IMR-90 (cell line): ENCODE data around the gene IGFBP6. TPM values are rescaled to one million over a fixed set of nuclear protein-coding genes. Genes with fewer than 3 reads are reported as not detected.

Experiments used
- ATAC-seq: fragments of 200-7000 bp; cut with Tn5 transposase; 2 replicates; pipeline ENCODE4 v1.9.1; 2020; ENCODE audit warnings: low read depth, mild to moderate bottlenecking, moderate library complexity
- BruUV-seq: library from RNA; stranded (reverse); fragments of 400-500 nt; replicated peaks from 2 replicates; lab custom pipeline; 2021; lab: Mats Ljungman, UMichigan
- CTCF ChIA-PET: fragments of 300-600 bp; formaldehyde crosslinking; extraction: SDS; loops from one replicate; lab custom pipeline; 2021; ENCODE audit warnings: antibody characterized with exemption; lab: Yijun Ruan, JAX
- POLR2A ChIA-PET: fragments of 300-600 bp; sonication (Branson Sonifier 250); formaldehyde crosslinking; loops from one replicate; lab custom pipeline; 2022; ENCODE audit warnings: antibody characterized with exemption; ENCODE audit not compliant: unreplicated experiment; lab: Charles Lee
- DNase-seq: peaks from one replicate; pipeline ENCODE4 v3.0.0; 2013
- H2AFZ ChIP-seq: replicated peaks from 2 replicates; pipeline ENCODE3; 2013; ENCODE audit warnings: low read length, mild to moderate bottlenecking; ENCODE audit not compliant: poor library complexity
- H2AK5ac ChIP-seq: 2 replicates; pipeline ENCODE4 v1.6.1; 2013; ENCODE audit warnings: low read depth, low read length, inconsistent platforms
- H2AK9ac ChIP-seq: replicated peaks from 2 replicates; pipeline ENCODE3; 2013; ENCODE audit warnings: mild to moderate bottlenecking, low read depth, low read length, moderate library complexity; ENCODE audit not compliant: poor library complexity
- H2BK120ac ChIP-seq: 2 replicates; pipeline ENCODE4 v1.6.1; 2013; ENCODE audit warnings: low read depth, low read length, inconsistent platforms
- H2BK15ac ChIP-seq: 3 replicates; pipeline ENCODE4 v1.6.1; 2013; ENCODE audit warnings: low read depth, low read length, inconsistent platforms
- H2BK20ac ChIP-seq: 2 replicates; pipeline ENCODE4 v1.6.1; 2013; ENCODE audit warnings: low read depth, mild to moderate bottlenecking, inconsistent platforms, low read length, moderate library complexity
- H2BK5ac ChIP-seq: 2 replicates; pipeline ENCODE4 v1.6.1; 2013; ENCODE audit warnings: mild to moderate bottlenecking, low read depth, low read length, inconsistent platforms; ENCODE audit not compliant: poor library complexity, severe bottlenecking
- H3K14ac ChIP-seq: replicated peaks from 2 replicates; pipeline ENCODE4 v1.6.1; 2013; ENCODE audit warnings: low read depth, low read length, inconsistent platforms
- H3K18ac ChIP-seq: 2 replicates; pipeline ENCODE4 v1.6.1; 2013; ENCODE audit warnings: low read depth, low read length, control low read depth
- H3K23ac ChIP-seq: 2 replicates; pipeline ENCODE4 v1.6.1; 2013; ENCODE audit warnings: low read depth, low read length, inconsistent platforms
- H3K27ac ChIP-seq: 2 replicates; pipeline ENCODE4 v1.5.1; 2013; ENCODE audit warnings: mild to moderate bottlenecking, control low read depth, low read length; ENCODE audit not compliant: insufficient read depth
- H3K27me3 ChIP-seq: 2 replicates; pipeline ENCODE4 v1.6.1; 2013; ENCODE audit warnings: low read length; ENCODE audit not compliant: control insufficient read depth, insufficient read depth
- H3K36me3 ChIP-seq: 2 replicates; pipeline ENCODE4 v1.6.1; 2013; ENCODE audit warnings: low read length, mixed read lengths; ENCODE audit not compliant: control insufficient read depth, insufficient read depth
- H3K4ac ChIP-seq: 2 replicates; pipeline ENCODE4 v1.6.1; 2013; ENCODE audit warnings: low read depth, low read length, inconsistent platforms
- H3K4me1 ChIP-seq: 2 replicates; pipeline ENCODE4 v1.6.1; 2013; ENCODE audit warnings: low read length, mixed read lengths; ENCODE audit not compliant: control insufficient read depth, insufficient read depth
- H3K4me2 ChIP-seq: 2 replicates; pipeline ENCODE4 v1.6.1; 2013; ENCODE audit warnings: low read depth, mild to moderate bottlenecking, control low read depth, low read length, moderate library complexity
- H3K4me3 ChIP-seq: 2 replicates; pipeline ENCODE4 v1.5.1; 2013; ENCODE audit warnings: low read depth, mild to moderate bottlenecking, control low read depth, low read length, moderate library complexity; ENCODE audit not compliant: insufficient read depth
- H3K56ac ChIP-seq: 2 replicates; pipeline ENCODE4 v1.6.1; 2013; ENCODE audit warnings: low read length, inconsistent platforms; ENCODE audit not compliant: insufficient read depth; ENCODE audit errors: extremely low read depth
- H3K79me1 ChIP-seq, 2 experiments: 2 replicates each; pipeline ENCODE4 v1.6.1; 2013; ENCODE audit warnings: low read length in 2 of 2, inconsistent platforms in 1 of 2, low read depth in 1 of 2
- H3K9ac ChIP-seq: 2 replicates; pipeline ENCODE4 v1.6.1; 2013; ENCODE audit warnings: low read depth, low read length, control low read depth
- H3K9me1 ChIP-seq: 2 replicates; pipeline ENCODE4 v1.6.1; 2013; ENCODE audit warnings: low read length, inconsistent platforms; ENCODE audit not compliant: insufficient read depth
- H3K9me3 ChIP-seq: 2 replicates; pipeline ENCODE4 v1.6.1; 2013; ENCODE audit warnings: low read length; ENCODE audit not compliant: control insufficient read depth, insufficient read depth
- H4K20me1 ChIP-seq: 2 replicates; pipeline ENCODE4 v1.6.1; 2013; ENCODE audit warnings: low read length, inconsistent platforms; ENCODE audit not compliant: insufficient read depth
- H4K5ac ChIP-seq: 2 replicates; pipeline ENCODE4 v1.6.1; 2013; ENCODE audit warnings: mild to moderate bottlenecking, low read depth, low read length, control low read depth
- H4K8ac ChIP-seq, 2 experiments: 2 replicates each; pipeline ENCODE4 v1.6.1; 2013; ENCODE audit warnings: low read depth in 2 of 2, low read length in 2 of 2, control low read depth in 1 of 2, inconsistent platforms in 1 of 2
- H4K91ac ChIP-seq: 2 replicates; pipeline ENCODE4 v1.6.1; 2013; ENCODE audit warnings: low read depth, low read length, inconsistent platforms; ENCODE audit not compliant: insufficient read depth
- BHLHE40 ChIP-seq: fragments of 150-350 bp; IDR thresholded peaks from 2 replicates; pipeline ENCODE4 v1.6.1; 2016; ENCODE audit warnings: mild to moderate bottlenecking, low read depth, low read length
- CEBPB ChIP-seq: IDR thresholded peaks from 2 replicates; pipeline ENCODE4 v1.6.1; 2012; ENCODE audit warnings: low read depth, low read length, improper control_type of control experiment
- CHD1 ChIP-seq: IDR thresholded peaks from 2 replicates; pipeline ENCODE4 v1.6.1; 2012; ENCODE audit warnings: low read depth, low read length, improper control_type of control experiment
- CTCF ChIP-seq: conservative IDR thresholded peaks from 2 replicates; pipeline ENCODE4 v1.5.1; 2012; ENCODE audit warnings: mild to moderate bottlenecking, low read depth, low read length, improper control_type of control experiment
- ELK1 ChIP-seq: fragments of 150-350 bp; IDR thresholded peaks from 2 replicates; pipeline ENCODE4 v1.6.1; 2016; ENCODE audit warnings: low read depth, mild to moderate bottlenecking, low read length, moderate library complexity, borderline replicate concordance
- FOS ChIP-seq: fragments of 150-350 bp; IDR thresholded peaks from 2 replicates; pipeline ENCODE4 v1.6.1; 2016; ENCODE audit warnings: low read depth, low read length
- MAFK ChIP-seq: IDR thresholded peaks from 2 replicates; pipeline ENCODE4 v1.6.1; 2012; ENCODE audit warnings: low read depth, low read length, improper control_type of control experiment
- MAZ ChIP-seq: IDR thresholded peaks from 2 replicates; pipeline ENCODE4 v1.6.1; 2012; ENCODE audit warnings: low read depth, mild to moderate bottlenecking, low read length, improper control_type of control experiment, moderate library complexity, borderline replicate concordance
- MXI1 ChIP-seq: IDR thresholded peaks from 2 replicates; pipeline ENCODE4 v1.6.1; 2012; ENCODE audit warnings: low read depth, mild to moderate bottlenecking, low read length, moderate library complexity, borderline replicate concordance
- NFE2L2 ChIP-seq: fragments of 150-350 bp; IDR thresholded peaks from 2 replicates; pipeline ENCODE4 v1.6.1; 2016; ENCODE audit warnings: low read depth, mild to moderate bottlenecking, low read length
- POLR2A ChIP-seq: IDR thresholded peaks from 2 replicates; pipeline ENCODE4 v1.6.1; 2012; ENCODE audit warnings: mild to moderate bottlenecking, low read depth, low read length
- RAD21 ChIP-seq: IDR thresholded peaks from 2 replicates; pipeline ENCODE4 v1.6.1; 2012; ENCODE audit warnings: low read length, improper control_type of control experiment
- RCOR1 ChIP-seq: IDR thresholded peaks from 2 replicates; pipeline ENCODE4 v1.6.1; 2012; ENCODE audit warnings: mild to moderate bottlenecking, low read length, improper control_type of control experiment; ENCODE audit not compliant: insufficient replicate concordance
- RFX5 ChIP-seq: IDR thresholded peaks from 2 replicates; pipeline ENCODE4 v1.8.0; 2012; ENCODE audit warnings: low read depth, mild to moderate bottlenecking, low read length, moderate library complexity
- SMC3 ChIP-seq: fragments of 150-350 bp; IDR thresholded peaks from 2 replicates; pipeline ENCODE4 v1.6.1; 2016; ENCODE audit warnings: low read depth, mild to moderate bottlenecking, antibody characterized with exemption, low read length, moderate library complexity
- WGBS, 2 experiments: methylation state at CpG; one replicate each; pipeline versions ENCODE4 v1.1.5 to v1.1.7; 2013; ENCODE audit warnings: missing lambda C conversion rate in 2 of 2; ENCODE audit not compliant: insufficient read length in 1 of 2; ENCODE audit errors: extremely low coverage in 2 of 2; 5-methylcytosine and 5-hydroxymethylcytosine counted together
- dilution Hi-C: fragments of 300-500 bp; cut with HindIII; formaldehyde crosslinking; loops from one replicate; pipeline ENCODE4 v1.14.3; 2018; ENCODE audit warnings: low sequenced_read_pairs; ENCODE audit not compliant: unreplicated experiment
- in situ Hi-C: fragments of 300-500 bp; cut with MboI; formaldehyde crosslinking; loops from 3 replicates; pipeline ENCODE4 v1.14.3; 2019; ENCODE audit warnings: low sequenced_read_pairs, inconsistent platforms, mixed read lengths
- intact Hi-C: fragments of 100-400 bp; cut with micrococcal nuclease; formaldehyde crosslinking; loops from 2 replicates; pipeline ENCODE4 v1.10.0; 2022
- polyA plus RNA-seq, 3 experiments: library from polyadenylated mRNA; depleted of rRNA; stranded (reverse); fragments of >200 nt; gene quantifications; 2 replicates each; pipeline ENCODE4 v1.2.3, GENCODE V29; 2012; ENCODE audit warnings: low replicate concordance in 1 of 3
- total RNA-seq: library from RNA; depleted of rRNA; stranded (reverse); fragments of >200 nt; gene quantifications from 2 replicates; pipeline ENCODE4 v1.2.3, GENCODE V29; 2012
- TF ChIP-seq, protein P1 (sequence below): fragments of 150-350 bp; IDR thresholded peaks from 2 replicates; pipeline ENCODE4 v1.6.1; 2017; ENCODE audit warnings: mild to moderate bottlenecking, antibody characterized with exemption, low read length, low read depth

Gene IGFBP6
- total and polyA plus RNA-seq, 2 of the 4 experiments (the other 2 are of a cell fraction), result 124 to 337 TPM

- Histone ChIP-seq H3K9me1 (no peaks in the 10 kb centered on the region), H3K4me2 (no peak overlapping the region), H4K20me1 (no peaks in the 10 kb centered on the region), H2BK5ac (no peak overlapping the region), H4K5ac (no peak overlapping the region), H2BK20ac (no peak overlapping the region), H3K14ac (no peak overlapping the region), H4K91ac (no peak overlapping the region), H3K56ac (no peak overlapping the region), H3K79me1 (no peaks in the 10 kb centered on the region), H4K8ac (no peak overlapping the region), H3K4me3 (no peak overlapping the region), H3K9me3 (peaks cover 7% of the 10 kb centered on the region), H3K27me3 (peaks cover 4% of the 10 kb centered on the region; the same call in 1 of the 2 replicates), H3K18ac (no peak overlapping the region), H3K27ac (no peak overlapping the region), H3K23ac (no peak overlapping the region), H2BK120ac (no peak overlapping the region), H3K4ac (no peak overlapping the region), H3K9ac (no peak overlapping the region), H2BK15ac (no peak overlapping the region), H3K4me1 (no peaks in the 10 kb centered on the region), H2AFZ (no peak overlapping the region), H3K36me3 (no peaks in the 10 kb centered on the region), H2AK9ac (no peak overlapping the region), H2AK5ac (no peak overlapping the region)
- ChIA-PET POLR2A (no interaction called here), CTCF (no interaction called here)
- ATAC-seq (no peak), DNase-seq (no peak)
- WGBS, 2 experiments, result no CpG with 5 or more reads among the region's 3 CpGs
- TF ChIP-seq MXI1 (no peak), FOS (no peak), MAZ (no peak), NFE2L2 (no peak), CHD1 (no peak), MAFK (no peak), CTCF (no peak), RFX5 (no peak), RAD21 (no peak), CEBPB (no peak), SMC3 (no peak), BHLHE40 (no peak), RCOR1 (no peak), POLR2A (no peak), ELK1 (no peak)
- TF ChIP-seq, protein P1, sequence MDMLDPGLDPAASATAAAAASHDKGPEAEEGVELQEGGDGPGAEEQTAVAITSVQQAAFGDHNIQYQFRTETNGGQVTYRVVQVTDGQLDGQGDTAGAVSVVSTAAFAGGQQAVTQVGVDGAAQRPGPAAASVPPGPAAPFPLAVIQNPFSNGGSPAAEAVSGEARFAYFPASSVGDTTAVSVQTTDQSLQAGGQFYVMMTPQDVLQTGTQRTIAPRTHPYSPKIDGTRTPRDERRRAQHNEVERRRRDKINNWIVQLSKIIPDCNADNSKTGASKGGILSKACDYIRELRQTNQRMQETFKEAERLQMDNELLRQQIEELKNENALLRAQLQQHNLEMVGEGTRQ, result no peak
- dilution Hi-C loops (no loop called here), in situ Hi-C loops (no loop called here), intact Hi-C loops (no loop called here)
- BruUV-seq, result no TSS peak
These were observed 36.3 kb downstream of the IGFBP6 start for GRCh38 chr12:53133722-53134121.
